Measurements from ENCODE around the gene CACNA1S. TPM values are rescaled to one million over a fixed set of nuclear protein-coding genes. Genes with fewer than 3 reads are reported as not detected.

The CACNA1S gene
- total and polyA plus RNA-seq, 2 of the 8 experiments (the other 6 are each of a cell fraction or from before 2014, with no cell fraction given), result 0.06 TPM; not detected in 1

GRCh38 chr1:201147396-201148015 is 35.3 kb upstream of the CACNA1S start:
- H3K14ac ChIP-seq (ENCODE audit: insufficient read length), result no peak overlapping the region
- H3K23ac ChIP-seq (ENCODE audit: insufficient read length), result no peak overlapping the region
- H4K20me1 ChIP-seq (replicated peaks in 1 of 2; ENCODE audit: control insufficient read depth in 1 of 2, insufficient read depth in 2 of 2, low read length in 2 of 2), result peaks cover 11 to 18% of the 10 kb centered on the region in 2 experiments
- no peak overlapping the region for H3K4me3 ChIP-seq (ENCODE audit: extremely low read depth in 1 of 4, insufficient read depth in 2 of 4, low read depth in 3 of 4, low read length in 4 of 4)
- H4K8ac ChIP-seq (ENCODE audit: extremely low read depth, insufficient read depth, low read length), result no peak overlapping the region
- no peak overlapping the region for H2AK5ac ChIP-seq (ENCODE audit: low read depth, low read length)
- no peaks in the 10 kb centered on the region for H3K4me1 ChIP-seq (replicated peaks in 1 of 4; ENCODE audit: control insufficient read depth in 3 of 4, insufficient read depth in 4 of 4, low read length in 3 of 4)
- no peak overlapping the region for H4K91ac ChIP-seq (replicated peaks; ENCODE audit: insufficient read length, low read length)
- no peak for TF ChIP-seq TBP (IDR thresholded peaks at IDR 0.05; ENCODE audit: low read depth, low read length)
- TF ChIP-seq POU5F1 (IDR thresholded peaks at IDR 0.05; ENCODE audit: low read depth, low read length), result no peak
- no peak for TF ChIP-seq TEAD4 (IDR thresholded peaks at IDR 0.05; ENCODE audit: low read depth, low read length)
- no peak for TF ChIP-seq SUZ12 (IDR thresholded peaks at IDR 0.05; ENCODE audit: low read length)
- no peak for TF ChIP-seq MAFK (IDR thresholded peaks at IDR 0.05; ENCODE audit: low read depth, low read length)
- TF ChIP-seq CHD1 (IDR thresholded peaks at IDR 0.05; ENCODE audit: low read depth, low read length), result no peak
- no peak for TF ChIP-seq RFX5 (IDR thresholded peaks at IDR 0.05; ENCODE audit: borderline replicate concordance, low read depth, low read length)
- no peak for TF ChIP-seq ATF2 (IDR thresholded peaks at IDR 0.05; ENCODE audit: low read length)
- no peak for TF ChIP-seq TCF12 (IDR thresholded peaks at IDR 0.05; ENCODE audit: low read depth, low read length)
- TF ChIP-seq SP1 (IDR thresholded peaks at IDR 0.05; ENCODE audit: low read depth, low read length), result no peak
- TF ChIP-seq RXRA (IDR thresholded peaks at IDR 0.05; ENCODE audit: insufficient read depth, low read depth, low read length), result no peak
- no peak for TF ChIP-seq EP300 (IDR thresholded peaks at IDR 0.05; ENCODE audit: borderline replicate concordance in 1 of 2, low read depth in 2 of 2, low read length in 2 of 2)
- H2BK5ac ChIP-seq (ENCODE audit: low read depth, low read length), result no peak overlapping the region
- ChIA-PET CTCF (ENCODE audit: partially characterized antibody) (interaction anchor here (0.6 to 4.3 kb wide), 9 partner anchors 9 to 169 kb away, joined by 3 to 32 read pairs (median 4); no protein-coding TSS in a partner anchor), POLR2A (ENCODE audit: partially characterized antibody) (interaction anchor here (1.0 to 3.8 kb wide), 3 partner anchors 9 to 22 kb away, joined by 3 to 28 read pairs (median 4); no protein-coding TSS in a partner anchor)
- H3K27ac ChIP-seq (ENCODE audit: low read depth, low read length), result no peak overlapping the region
- H2BK12ac ChIP-seq (ENCODE audit: low read depth, low read length), result no peak overlapping the region
- no peak overlapping the region for H2AFZ ChIP-seq (ENCODE audit: low read length)
- H3K9ac ChIP-seq (replicated peaks in 1 of 4; ENCODE audit: extremely low read depth in 1 of 4, low read depth in 3 of 4, low read length in 3 of 4), result no peak overlapping the region
- no peak overlapping the region for H3K18ac ChIP-seq (ENCODE audit: extremely low read depth, low read length)
- H2BK120ac ChIP-seq (replicated peaks; ENCODE audit: low read depth, low read length), result no peak overlapping the region
- H3K36me3 ChIP-seq (ENCODE audit: control insufficient read depth in 2 of 4, insufficient read depth in 4 of 4, low read length in 3 of 4), result peaks cover 51 to 88% (median 83%) of the 10 kb centered on the region in 4 experiments
- no peaks in the 10 kb centered on the region for H3K27me3 ChIP-seq (replicated peaks in 1 of 4; ENCODE audit: control insufficient read depth in 3 of 4, extremely low read depth in 1 of 4, insufficient read depth in 3 of 4, low read length in 3 of 4)
- no peaks in the 10 kb centered on the region for H3K79me1 ChIP-seq (ENCODE audit: low read depth, low read length)
- no peaks in the 10 kb centered on the region for H3K23me2 ChIP-seq (ENCODE audit: low read depth, low read length)
- no peak overlapping the region for H3K4me2 ChIP-seq (ENCODE audit: insufficient read depth in 1 of 2, low read depth in 2 of 2, low read length in 2 of 2)
- 81% methylated on average over 13 of the region's 13 CpGs; no CpG with 5 or more reads in 1 of the 2 experiments for WGBS, 2 experiments (ENCODE audit: extremely low coverage in 1 of 2, insufficient coverage in 1 of 2, insufficient read length in 1 of 2, insufficient replicate concordance in 2 of 2, low coverage in 1 of 2, low lambda C conversion rate in 2 of 2, missing lambda C conversion rate in 1 of 2)
- no peak overlapping the region for H4K5ac ChIP-seq (ENCODE audit: insufficient read length, low read depth, low read length)
- H3K79me2 ChIP-seq (ENCODE audit: control insufficient read depth in 1 of 2, insufficient read depth in 2 of 2, low read length in 2 of 2), result peaks cover 0 to 3% of the 10 kb centered on the region in 2 experiments; a peak in 1 of 4 replicates
- no peak for FAIRE-seq
- H3K56ac ChIP-seq (replicated peaks; ENCODE audit: insufficient read length, low read depth, low read length), result no peak overlapping the region
- H2BK20ac ChIP-seq (ENCODE audit: low read length), result no peak overlapping the region
- H3K9me3 ChIP-seq (ENCODE audit: insufficient read depth in 2 of 2, low read depth in 1 of 2, low read length in 1 of 2), result no peaks in the 10 kb centered on the region
- no peak for DNase-seq (ENCODE audit: low read depth in 1 of 2, low spot score in 2 of 2)
- no peak overlapping the region for H2BK15ac ChIP-seq (ENCODE audit: low read length)
- no peak overlapping the region for H3K4ac ChIP-seq (replicated peaks; ENCODE audit: insufficient read length, low read depth, low read length)

Measured in H1 (cell line).